SKM-1 (cell line): ENCODE measurements around the gene IDUA.
"Not testable (repeated sequence)": the region's sequence is repeated elsewhere in the genome, so short reads cannot be mapped to it uniquely, and the experiment has no call there.

ENCODE experiments used
- DNase-seq: peaks from one replicate; lab custom pipeline; 2025; ENCODE audit not compliant: unreplicated experiment; lab: John Stamatoyannopoulos, UW

IDUA gene

DNA sequence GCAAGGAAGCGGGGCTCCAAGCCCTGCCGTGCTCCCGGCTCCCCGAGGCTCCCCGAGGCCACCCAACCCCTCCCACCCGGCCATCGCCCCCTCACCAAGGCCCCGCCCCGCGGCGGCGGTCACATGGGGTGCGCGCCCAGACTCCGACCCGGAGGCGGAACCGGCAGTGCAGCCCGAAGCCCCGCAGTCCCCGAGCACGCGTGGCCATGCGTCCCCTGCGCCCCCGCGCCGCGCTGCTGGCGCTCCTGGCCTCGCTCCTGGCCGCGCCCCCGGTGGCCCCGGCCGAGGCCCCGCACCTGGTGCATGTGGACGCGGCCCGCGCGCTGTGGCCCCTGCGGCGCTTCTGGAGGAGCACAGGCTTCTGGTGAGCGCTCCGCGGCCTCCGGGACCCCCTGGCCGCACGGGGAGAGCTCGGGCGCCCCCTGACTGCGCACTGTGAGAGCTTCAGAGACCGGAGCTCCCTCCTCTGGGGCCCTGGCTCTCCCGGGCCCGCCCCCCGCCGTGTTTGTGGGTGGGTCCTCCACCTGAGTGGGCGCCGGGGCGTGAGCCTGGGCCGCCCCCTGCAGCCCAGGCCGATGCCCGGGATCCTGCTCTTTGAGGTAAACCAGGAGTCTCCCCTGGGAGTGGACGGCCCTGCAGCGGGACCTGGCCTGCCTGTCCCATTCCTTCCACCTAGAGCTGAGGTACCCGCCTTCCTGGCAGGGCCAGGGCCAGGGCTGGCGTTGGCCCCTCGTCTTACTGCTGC is at the start of gene IDUA:
Gene IDUA (plus strand): TSS at position 166 of the 745 bp plus-strand sequence. CDS start 41 bp downstream, at position 207.
- peak; percentile 65 for DNase-seq

DNA sequence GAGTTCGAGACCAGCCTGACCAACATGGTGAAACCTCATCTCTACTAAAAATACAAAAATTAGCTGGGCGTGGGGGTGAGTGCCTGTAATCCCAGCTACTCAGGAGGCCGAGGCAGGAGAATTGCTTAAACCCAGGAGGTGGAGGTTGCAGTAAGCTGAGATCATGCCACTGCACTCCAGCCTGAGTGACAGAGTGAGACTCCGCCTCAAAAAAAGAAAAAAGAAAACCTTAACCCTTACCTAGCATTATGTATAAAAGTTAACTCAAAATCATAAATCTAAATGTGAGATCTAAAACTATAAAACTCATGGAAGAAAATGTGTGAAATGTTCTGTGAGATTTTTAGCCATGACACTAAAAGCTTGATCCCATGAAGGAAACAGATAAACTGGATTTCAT is 47.3 kb upstream of the IDUA start:
- DNase-seq: not testable (repeated sequence)

DNA sequence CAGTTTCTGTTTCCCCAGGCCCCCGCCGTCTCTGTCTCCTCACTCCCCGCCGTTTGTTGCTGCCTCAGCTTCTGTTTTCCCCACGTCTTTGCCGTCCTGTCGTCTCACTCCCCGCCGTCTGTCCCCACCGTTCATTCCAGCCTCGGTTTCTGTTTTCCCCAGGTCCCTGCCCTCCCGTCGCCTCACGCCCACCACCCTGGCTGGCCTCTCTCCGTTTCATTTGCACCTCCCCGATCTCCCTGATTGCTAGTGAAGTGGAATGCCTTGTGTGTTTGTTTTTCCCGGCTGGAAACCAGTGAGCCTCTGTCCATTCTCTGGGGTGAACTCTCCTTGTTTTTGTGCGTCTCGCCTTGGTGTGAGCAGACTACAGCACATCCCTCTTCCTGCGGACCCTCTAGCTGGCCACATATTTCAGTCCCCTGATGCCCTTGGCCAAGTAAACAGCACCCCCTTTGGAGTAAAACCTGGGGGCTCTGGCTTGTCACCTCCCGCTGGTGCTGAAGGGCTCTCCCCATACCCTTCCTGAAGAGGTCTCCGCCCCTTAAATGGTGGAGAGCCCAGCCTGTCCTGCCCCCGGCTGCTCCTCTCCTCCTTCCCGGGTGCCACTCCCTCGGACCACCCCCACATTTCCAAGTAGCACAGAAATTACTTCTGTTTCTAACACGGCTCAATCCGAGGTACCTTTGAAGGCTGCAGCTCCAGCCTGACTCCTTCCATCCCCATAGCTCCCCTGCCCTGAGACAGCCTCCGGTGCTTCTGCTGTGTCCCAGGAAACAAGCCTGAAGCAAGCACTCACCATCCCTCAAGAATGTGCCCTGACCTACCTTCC is 41.4 kb upstream of the IDUA start:
- no peak for DNase-seq

DNA sequence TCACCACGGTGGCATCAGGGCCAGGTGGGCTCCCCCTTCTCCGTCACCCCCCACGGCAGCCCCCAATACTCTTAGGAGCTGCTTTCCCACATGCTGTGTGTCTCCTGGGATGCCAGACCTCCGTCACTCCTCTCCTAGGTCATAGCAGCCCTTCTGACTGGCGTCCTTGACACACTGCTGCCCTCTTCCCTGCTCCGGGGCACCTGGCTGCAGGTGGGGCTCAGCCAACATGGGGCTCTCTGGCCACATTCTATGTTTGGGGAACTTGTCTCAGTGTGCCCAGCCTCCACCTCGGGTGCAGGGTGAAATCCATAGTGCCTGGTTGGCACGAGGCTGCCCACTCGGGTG is 40.8 kb upstream of the IDUA start:
- no peak for DNase-seq

DNA sequence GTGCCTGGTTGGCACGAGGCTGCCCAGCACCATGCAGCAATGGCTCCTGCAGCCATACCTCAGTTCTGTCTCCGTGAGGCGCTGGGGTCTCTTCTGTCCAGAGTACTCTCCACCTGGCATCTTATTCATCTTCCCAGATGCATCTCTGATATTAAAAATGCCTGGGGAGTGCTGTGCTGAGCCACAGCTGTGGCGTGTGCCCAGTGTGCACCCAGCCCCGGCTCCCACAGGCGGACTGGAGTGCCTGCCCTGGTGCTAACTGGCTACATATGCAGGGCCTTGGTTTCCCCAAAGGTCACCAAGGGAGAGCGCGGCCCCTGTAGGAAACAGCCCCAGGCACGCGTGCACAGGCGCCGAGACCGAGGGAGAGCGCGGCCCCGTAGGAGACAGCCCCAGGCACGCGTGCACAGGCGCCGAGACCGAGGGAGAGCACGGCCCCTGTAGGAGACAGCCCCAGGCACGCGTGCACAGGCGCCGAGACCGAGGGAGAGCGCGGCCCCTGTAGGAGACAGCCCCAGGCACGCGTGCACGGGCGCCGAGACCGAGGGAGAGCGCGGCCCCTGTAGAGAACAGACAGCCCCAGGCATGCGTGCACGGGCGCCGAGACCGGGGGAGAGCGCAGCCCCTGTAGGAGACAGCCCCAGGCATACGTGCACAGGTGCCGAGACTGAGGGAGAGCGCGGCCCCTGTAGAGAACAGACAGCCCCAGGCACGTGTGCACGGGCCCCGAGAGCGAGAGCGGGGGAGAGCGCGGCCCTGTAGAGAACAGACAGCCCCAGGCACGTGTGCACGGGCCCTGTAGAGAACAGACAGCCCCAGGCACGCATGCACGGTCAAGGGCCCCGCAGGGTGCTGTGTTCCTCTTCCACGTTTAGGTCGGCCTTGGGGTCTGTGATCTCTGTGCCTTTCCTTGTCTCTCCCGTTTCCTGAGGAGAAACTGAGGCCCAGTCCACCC is 40.0 kb upstream of the IDUA start:
- DNase-seq: no peak

DNA sequence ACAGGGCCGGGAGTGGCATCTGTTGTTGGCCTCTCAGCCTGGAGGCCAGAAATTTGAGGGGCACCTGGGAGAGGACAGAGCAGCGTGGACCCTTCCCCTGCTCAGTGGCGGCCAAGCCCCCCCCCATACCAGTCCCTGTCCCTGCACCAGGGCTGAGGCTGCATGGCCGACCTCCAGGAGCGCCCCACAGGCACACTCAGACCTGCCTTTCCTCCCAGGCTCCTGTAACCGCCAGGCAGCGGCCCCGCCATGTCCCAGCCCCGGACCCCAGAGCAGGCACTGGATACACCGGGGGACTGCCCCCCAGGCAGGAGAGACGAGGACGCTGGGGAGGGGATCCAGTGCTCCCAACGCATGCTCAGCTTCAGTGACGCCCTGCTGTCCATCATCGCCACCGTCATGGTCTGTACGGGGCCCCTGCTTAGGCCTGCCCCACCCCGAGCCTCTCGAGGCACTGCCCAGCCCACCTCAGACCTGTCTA is 39.3 kb upstream of the IDUA start:
- DNase-seq: no peak

DNA sequence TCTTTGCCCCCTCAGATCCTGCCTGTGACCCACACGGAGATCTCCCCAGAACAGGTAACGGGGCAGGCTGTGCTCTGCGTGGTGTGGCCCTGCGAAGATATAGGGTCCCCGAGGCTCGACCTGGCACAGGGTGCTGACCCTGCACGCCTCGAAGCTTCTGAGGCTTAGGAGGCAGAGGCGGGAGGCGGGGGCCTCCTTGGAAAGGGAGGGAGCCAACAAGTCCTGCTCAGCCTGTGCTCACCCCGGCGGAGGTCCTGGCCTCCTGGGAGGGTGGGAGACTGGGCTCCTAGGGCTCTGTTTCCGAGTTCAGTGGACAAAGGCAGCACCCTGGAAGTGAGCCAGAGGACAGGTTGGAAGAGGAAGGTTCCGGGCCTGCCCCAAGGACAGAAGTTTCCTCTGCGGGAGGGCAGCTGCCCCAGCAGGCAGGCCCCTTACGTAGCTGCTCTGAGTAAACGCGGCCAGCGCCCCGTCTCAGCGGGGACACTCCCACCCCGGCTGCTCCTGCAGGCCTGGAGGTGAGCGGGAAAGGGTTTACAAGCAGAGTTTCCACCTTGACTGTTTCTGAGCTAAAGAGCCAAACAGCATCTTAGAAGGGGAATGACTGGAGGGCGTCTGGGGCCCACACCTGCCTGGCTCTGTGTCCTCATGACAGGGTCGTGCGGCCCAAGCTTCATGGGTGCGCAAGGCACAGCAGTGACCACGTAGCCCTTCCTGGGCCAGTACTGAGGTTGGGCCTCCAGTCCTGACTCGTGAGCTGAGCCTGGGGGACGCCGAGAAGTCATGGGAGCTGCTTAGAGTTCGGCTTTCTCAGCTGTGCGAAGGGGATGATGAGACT is 38.5 kb upstream of the IDUA start:
- DNase-seq: no peak

DNA sequence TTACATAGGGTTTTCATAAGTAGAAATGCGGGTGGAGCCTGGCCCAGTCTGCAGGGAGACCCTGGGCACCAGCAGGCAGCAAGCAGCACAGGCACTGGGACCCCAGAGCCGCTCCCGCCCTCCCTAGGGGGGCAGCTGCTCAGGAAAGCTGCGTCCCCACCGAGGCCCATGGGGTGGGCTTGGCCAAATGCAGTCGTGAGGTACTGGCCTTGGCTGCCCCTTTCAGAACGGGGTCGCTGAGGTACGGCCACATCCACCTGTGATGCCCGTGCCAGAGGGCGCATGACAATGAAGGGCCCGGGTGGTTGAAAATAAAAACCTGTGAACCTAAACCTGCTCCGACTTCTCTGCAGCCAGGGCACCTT is 37.9 kb upstream of the IDUA start:
- DNase-seq: no peak

DNA sequence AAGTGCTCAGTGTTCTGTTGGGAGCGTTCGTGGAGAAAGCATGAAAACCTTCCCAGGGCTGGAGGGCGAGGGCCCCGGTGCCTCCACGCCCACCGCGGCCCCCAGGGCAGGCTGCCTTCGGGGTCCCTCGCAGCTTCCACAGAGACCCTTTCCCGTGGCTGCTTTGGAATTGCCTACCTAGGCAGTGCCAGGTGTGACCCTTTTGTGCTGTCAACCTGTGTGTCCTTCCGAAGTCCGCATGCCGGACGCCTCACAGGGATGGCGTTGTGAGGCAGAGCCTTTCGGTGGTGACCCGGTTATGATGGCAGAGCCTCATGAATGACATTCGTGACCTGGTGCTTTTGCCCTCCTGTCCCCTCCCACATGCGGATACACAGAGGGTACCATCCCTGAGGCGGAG is 37.2 kb upstream of the IDUA start:
- DNase-seq: no peak

DNA sequence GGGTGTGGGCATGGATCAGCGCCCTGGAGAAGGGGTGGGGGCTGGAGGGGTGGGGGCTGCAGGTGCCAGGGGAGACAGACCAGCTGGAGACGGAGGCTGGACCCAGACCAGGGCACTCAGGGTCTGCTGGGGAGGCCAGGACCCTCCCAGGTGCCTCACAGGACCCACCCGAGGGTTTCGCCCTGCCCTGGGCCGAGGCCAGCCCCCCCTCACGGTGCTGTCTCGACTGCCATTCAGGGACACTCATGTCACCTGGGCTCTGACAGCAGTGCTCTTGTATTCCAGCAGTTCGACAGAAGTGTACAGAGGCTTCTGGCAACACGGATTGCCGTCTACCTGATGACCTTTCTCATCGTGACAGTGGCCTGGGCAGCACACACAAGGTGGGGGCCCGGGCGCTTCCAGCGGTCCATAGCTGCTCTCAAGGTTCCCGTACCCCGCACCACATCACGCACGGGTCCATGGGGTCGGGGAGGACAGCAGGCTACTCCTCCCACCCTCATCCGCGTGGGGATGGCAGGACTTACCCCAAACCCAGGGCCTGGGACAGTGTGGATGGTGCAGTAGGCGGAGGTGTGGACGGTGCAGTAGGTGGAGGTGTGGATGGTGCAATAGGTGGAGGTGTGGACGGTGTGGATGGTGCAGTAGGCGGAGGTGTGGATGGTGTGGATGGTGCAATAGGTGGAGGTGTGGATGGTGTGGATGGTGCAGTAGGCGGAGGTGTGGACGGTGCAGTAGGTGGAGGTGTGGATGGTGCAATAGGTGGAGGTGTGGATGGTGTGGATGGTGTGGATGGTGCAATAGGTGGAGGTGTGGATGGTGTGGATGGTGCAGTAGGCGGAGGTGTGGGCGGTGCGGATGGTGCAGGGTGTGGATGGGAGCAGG is 36.5 kb upstream of the IDUA start:
- no peak for DNase-seq

DNA sequence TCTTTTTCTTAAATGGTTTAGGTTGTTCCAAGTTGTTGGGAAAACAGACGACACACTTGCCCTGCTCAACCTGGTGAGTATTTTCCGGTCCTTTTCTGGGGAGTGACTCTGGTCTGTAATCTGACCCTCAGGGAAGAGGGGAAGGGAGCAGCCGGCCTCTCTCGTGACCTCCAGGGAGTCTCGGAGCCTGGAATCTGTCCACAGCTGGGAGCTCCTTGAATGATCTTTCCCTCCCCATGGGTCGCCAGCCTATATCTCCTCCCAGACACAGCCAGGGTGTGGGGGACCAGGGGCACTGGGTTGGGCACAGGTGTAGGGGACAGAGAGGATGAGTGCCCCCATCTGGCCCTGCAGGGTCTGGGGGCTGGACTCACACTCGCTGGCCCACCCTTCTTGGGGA is 35.7 kb upstream of the IDUA start:
- DNase-seq: no peak

DNA sequence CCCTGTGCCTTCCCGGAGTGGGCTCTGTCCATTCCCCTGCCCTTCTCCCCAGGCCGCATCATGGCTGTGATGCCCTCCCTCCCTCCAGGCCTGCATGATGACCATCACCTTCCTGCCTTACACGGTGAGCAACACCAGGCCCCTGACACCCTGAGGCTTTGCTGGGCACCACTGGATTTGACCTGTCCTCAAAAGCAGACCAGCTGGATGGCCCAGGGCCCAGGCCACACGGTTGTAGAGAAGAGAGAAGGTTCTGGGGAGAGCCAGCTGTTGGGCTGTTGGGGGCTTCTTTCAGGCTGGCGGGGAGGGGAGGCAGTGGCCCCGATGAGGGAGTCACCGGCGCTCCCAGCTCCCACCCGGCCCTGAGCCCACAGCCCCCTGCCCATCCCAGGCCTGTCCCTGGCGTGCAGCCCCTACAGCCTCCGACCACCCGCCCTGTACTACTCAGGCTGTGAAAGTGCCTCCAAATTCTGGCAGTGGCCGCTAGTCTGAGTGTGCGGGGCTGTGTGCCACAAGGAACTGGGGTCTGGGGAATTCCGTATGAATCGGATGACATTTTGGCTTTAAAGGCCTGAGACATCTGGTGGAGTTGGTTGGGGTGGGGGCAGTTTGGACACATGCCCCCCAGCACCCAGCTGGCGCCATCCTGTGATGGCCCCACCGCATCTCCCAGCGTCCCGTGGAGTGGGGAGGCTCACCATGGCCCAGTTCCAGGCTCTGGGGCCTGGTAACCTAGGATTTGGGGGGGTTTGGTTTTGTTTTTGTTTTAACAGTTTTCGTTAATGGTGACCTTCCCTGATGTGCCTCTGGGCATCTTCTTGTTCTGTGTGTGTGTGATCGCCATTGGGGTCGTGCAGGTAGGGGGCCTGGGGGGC is 35.0 kb upstream of the IDUA start:
- no peak for DNase-seq

DNA sequence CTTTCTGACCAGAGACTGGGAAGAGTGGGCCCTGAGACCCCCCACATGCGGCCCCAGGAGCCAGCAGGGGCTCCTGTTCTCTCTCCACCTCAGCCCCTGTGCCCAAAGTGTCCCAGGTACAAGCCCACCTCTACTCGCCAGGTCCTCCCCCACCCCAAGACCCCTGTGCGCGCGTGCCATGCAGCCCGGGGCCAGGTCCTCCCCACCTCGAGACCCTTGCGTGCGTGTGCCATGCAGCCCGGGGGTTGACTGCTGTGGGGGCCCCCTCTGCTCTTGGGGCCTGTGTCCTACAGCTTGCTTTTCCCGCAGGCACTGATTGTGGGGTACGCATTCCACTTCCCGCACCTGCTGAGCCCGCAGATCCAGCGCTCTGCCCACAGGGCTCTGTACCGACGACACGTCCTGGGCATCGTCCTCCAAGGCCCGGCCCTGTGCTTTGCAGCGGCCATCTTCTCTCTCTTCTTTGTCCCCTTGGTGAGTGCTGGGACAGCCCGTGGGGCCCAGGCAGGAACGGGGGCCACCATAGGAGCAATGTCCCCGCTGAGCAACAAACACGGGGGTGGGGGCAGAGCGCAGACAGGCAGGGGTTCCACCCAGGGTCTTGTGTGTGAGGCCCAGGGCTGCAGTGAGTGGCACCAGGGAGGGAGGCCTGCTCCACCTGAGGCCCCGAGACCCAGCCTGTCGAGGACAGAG is 33.8 kb upstream of the IDUA start:
- no peak for DNase-seq

DNA sequence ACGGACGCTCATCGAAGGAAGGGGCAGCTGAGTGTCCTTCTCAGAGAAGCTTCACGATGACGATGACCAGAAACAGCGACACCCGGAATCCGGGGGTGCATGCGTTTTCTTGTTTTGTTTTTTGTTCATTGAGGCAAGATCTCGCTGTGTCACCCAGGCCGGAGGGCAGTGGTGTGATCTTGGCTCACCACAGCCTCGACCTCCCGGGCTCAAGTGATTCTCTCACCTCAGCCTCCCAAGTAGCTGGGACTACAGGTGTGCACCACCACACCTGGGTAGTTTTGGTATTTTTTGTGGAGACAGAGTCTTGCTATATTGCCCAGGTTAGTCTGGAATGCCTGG is 33.3 kb upstream of the IDUA start:
- DNase-seq: no peak

DNA sequence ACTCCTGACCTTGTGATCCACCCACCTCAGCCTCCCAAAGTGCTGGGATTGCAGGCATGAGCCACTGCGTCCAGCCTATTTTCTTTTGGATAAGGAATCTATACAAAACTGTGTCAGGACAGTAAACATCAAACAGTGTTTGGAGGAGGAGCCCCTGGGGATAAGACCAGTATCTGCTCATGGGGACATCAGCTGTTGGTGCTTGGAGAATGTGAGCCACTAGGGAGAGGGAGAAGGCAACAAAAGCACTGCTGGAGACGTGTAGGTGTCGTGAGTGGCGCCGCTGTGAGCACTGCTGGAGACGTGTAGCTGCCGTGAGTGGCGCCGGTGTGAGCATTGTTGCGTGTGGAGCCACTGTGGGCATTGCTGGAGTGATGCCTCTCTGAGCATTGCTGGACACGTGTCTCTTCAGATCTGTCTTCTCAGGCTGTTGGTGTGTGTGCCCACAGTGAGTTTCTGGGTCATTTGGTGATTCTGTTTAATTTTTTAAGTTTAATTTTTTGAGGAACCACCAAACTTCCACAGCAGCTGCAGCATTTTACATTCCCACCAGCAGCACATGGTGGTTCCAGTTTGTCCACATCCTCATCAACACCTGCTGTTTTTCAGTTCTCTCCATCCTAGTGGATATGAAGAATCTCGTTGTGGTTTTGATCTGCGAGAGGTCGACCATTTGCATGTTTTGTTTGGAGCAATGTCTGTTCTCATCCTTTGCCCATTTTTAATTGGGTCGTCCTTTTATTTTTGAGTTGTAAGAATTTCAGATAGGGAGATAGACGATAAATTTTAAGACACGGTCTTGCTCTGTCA is 32.4 kb upstream of the IDUA start:
- no peak for DNase-seq

DNA sequence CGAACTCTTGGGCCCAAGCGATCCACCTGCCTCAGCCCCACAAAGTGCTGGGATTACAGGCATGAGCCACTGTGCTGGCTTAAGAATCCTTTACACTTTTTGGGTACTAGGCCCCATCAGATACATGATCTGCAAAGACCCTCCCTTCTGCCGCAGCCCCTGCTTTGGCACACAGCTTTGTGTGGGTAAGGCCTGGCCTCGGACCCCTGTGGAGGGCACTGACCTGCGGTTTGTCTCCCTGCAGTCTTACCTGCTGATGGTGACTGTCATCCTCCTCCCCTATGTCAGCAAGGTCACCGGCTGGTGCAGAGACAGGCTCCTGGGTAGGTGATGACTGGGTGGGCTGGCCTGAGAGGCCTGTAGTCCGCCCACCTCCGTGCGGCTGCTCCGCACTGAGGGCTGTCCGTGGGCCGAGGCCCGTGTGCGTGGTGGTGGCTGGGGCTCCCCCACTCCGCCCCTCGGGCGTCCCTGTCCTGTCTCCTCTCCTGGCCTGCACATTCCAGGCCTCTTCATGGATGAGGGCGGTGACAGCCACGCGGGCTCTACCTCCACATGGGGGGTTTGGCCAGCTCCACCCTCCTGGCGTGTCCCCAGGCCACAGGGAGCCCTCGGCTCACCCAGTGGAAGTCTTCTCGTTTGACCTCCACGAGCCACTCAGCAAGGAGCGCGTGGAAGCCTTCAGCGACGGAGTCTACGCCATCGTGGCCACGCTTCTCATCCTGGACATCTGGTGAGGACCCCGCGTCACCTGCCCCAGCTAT is 31.5 kb upstream of the IDUA start:
- DNase-seq: no peak
